UCSD-AML1 (cell line): Measurements from ENCODE around the gene CLEC16A.

Experiments used
- DNase-seq: peaks from one replicate; lab custom pipeline; 2025; ENCODE audit not compliant: unreplicated experiment; lab: John Stamatoyannopoulos, UW

Gene CLEC16A

GRCh38 chr16:10987361-10988163, 43.2 kb downstream of the CLEC16A start:
- no peak for DNase-seq

GRCh38 chr16:10988164-10988803, 43.9 kb downstream of the CLEC16A start:
- no peak for DNase-seq

GRCh38 chr16:10988879-10989278, 44.5 kb downstream of the CLEC16A start:
- no peak for DNase-seq

GRCh38 chr16:10989559-10989958, 45.2 kb downstream of the CLEC16A start:
- no peak for DNase-seq

- no peak for DNase-seq
These were observed 46.0 kb downstream of the CLEC16A start for GRCh38 chr16:10990378-10990777.

- no peak for DNase-seq
These were observed 47.7 kb downstream of the CLEC16A start for GRCh38 chr16:10992112-10992511.

- DNase-seq, result peak; percentile 25
These were observed 48.4 kb downstream of the CLEC16A start for GRCh38 chr16:10992797-10993196.

GRCh38 chr16:10993649-10994048, 49.3 kb downstream of the CLEC16A start:
- DNase-seq, result no peak

- DNase-seq, result no peak
These were observed 50.2 kb downstream of the CLEC16A start for GRCh38 chr16:10994571-10994970.

GRCh38 chr16:10995565-10995964, 51.2 kb downstream of the CLEC16A start:
- DNase-seq, result no peak

GRCh38 chr16:10997485-10997884, 53.1 kb downstream of the CLEC16A start:
- no peak for DNase-seq

- DNase-seq, result no peak
These were observed 54.9 kb downstream of the CLEC16A start for GRCh38 chr16:10999300-10999699.

GRCh38 chr16:11001611-11002010, 57.2 kb downstream of the CLEC16A start:
- DNase-seq, result no peak

- no peak for DNase-seq
These were observed 58.8 kb downstream of the CLEC16A start for GRCh38 chr16:11003141-11003540.

GRCh38 chr16:11004351-11004750, 60.0 kb downstream of the CLEC16A start:
- DNase-seq, result no peak

GRCh38 chr16:11004973-11005610, 60.7 kb downstream of the CLEC16A start:
- no peak for DNase-seq

- DNase-seq, result no peak
These were observed 61.2 kb downstream of the CLEC16A start for GRCh38 chr16:11005611-11005975.

- no peak for DNase-seq
These were observed 62.3 kb downstream of the CLEC16A start for GRCh38 chr16:11006656-11007055.

- no peak for DNase-seq
These were observed 63.4 kb downstream of the CLEC16A start for GRCh38 chr16:11007714-11008280.

GRCh38 chr16:11009027-11009755, 64.8 kb downstream of the CLEC16A start:
- DNase-seq, result no peak

- no peak for DNase-seq
These were observed 66.3 kb downstream of the CLEC16A start for GRCh38 chr16:11010575-11011221.
